ENCODE results near the gene EVA1C.
"Not testable (repeated sequence)": the region's sequence is repeated elsewhere in the genome, so short reads cannot be mapped to it uniquely, and the experiment has no call there.

The EVA1C gene

DNA sequence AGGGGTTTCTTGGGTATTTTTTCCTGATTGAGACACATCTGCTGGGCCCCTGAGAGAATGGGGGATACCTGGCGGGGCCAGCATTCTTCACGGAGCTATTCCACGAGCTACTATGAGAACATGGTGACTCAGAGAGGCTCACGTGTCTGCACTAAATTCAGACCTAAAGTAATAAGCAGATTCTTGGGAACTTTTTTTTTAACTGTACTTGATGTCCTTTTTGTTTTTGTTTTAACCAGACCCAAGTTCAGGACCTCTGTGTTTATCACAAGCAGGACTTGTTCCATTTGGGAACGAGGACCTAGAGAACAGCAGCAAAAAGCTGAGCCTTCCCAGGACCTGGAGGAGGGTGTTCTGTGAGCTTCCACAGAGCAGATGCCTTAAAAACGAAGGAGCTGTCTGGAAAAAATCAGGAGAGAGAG is 44.0 kb downstream of the EVA1C start:
- Histone ChIP-seq H3K9ac (ENCODE audit: low read depth, low read length) (no peak overlapping the region), H3K27me3 (ENCODE audit: control insufficient read depth, insufficient read depth, low read length) (no peaks in the 10 kb centered on the region), H3K4me1 (ENCODE audit: control insufficient read depth, insufficient read depth, low read length) (no peaks in the 10 kb centered on the region), H3K9me3 (ENCODE audit: control insufficient read depth, insufficient read depth, low read length) (no peaks in the 10 kb centered on the region), H3K4me3 (ENCODE audit: low read depth, low read length) (no peak overlapping the region), H3K36me3 (ENCODE audit: control insufficient read depth, insufficient read depth, low read length) (no peaks in the 10 kb centered on the region)

DNA sequence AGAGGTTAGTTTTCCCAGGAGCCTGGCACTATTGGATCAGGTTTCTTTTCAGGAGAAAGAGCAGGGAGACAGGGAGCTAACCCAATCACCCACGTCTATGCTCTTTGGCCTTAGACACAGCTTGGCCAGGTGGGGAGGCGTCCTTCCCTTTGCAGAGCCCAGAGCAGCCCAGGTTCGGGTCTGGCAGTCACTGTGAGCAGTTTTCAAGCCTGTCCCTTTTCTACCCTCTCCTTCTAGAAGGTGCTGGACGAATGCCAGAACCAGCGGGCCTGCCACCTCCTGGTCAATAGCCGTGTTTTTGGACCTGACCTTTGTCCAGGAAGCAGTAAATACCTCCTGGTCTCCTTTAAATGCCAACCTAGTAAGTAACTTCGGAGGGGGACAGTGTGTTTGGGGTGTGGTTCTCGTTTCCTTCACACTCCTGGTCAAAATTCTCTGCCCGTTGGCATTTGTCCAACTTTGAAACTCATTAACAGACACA is 44.9 kb downstream of the EVA1C start:
- H3K4me1 ChIP-seq (ENCODE audit: control insufficient read depth, insufficient read depth, low read length): no peaks in the 10 kb centered on the region
- no peak overlapping the region for H3K9ac ChIP-seq (ENCODE audit: low read depth, low read length)
- H3K4me3 ChIP-seq (ENCODE audit: low read depth, low read length): no peak overlapping the region
- H3K27me3 ChIP-seq (ENCODE audit: control insufficient read depth, insufficient read depth, low read length): no peaks in the 10 kb centered on the region
- H3K36me3 ChIP-seq (ENCODE audit: control insufficient read depth, insufficient read depth, low read length): no peaks in the 10 kb centered on the region
- H3K9me3 ChIP-seq (ENCODE audit: control insufficient read depth, insufficient read depth, low read length): no peaks in the 10 kb centered on the region

DNA sequence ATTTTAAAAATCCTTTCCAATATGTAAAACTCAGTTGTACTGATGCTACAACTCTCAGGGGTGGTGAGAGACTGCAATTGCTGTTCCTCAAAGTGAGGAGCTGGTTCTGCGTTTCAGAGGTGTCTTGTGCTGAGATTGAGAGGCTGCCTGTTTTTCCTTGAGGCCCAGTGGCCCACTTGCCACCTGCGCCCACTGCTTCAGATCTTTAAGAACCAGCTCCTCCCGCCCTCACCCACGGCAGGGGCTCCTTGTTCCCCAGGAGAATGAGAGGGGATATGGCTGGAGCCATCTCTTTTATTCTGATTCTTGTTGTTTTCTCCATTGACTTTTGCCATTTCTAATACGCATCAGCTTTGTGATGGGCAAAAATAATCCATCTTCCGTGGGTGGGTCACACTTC is 45.5 kb downstream of the EVA1C start:
- Histone ChIP-seq H3K9me3 (ENCODE audit: control insufficient read depth, insufficient read depth, low read length) (no peaks in the 10 kb centered on the region), H3K4me3 (ENCODE audit: low read depth, low read length) (no peak overlapping the region), H3K36me3 (ENCODE audit: control insufficient read depth, insufficient read depth, low read length) (no peaks in the 10 kb centered on the region), H3K4me1 (ENCODE audit: control insufficient read depth, insufficient read depth, low read length) (no peaks in the 10 kb centered on the region), H3K9ac (ENCODE audit: low read depth, low read length) (no peak overlapping the region), H3K27me3 (ENCODE audit: control insufficient read depth, insufficient read depth, low read length) (no peaks in the 10 kb centered on the region)

DNA sequence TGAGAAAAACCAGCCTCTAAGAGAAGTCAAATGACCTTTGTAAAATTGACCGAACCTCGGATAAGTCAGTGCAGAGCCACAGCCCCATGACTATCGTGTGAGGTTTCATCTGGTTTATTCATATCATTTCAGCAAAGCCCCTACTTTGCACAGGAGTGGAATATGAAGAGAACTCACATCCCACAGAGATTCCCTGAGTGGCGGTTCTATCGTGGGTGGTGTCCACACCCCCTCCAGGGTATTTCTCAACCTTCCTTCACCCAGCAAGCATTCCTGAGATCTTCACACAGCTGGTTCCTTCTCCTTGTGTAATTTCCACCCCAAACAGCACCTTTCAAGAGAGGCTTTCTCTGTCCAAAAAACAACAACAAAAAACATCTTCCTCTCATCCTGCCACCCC is 47.5 kb downstream of the EVA1C start:
- Histone ChIP-seq H3K4me1 (ENCODE audit: control insufficient read depth, insufficient read depth, low read length) (no peaks in the 10 kb centered on the region), H3K36me3 (ENCODE audit: control insufficient read depth, insufficient read depth, low read length) (no peaks in the 10 kb centered on the region), H3K27me3 (ENCODE audit: control insufficient read depth, insufficient read depth, low read length) (no peaks in the 10 kb centered on the region), H3K4me3 (ENCODE audit: low read depth, low read length) (no peak overlapping the region), H3K9me3 (ENCODE audit: control insufficient read depth, insufficient read depth, low read length) (no peaks in the 10 kb centered on the region), H3K9ac (ENCODE audit: low read depth, low read length) (no peak overlapping the region)

DNA sequence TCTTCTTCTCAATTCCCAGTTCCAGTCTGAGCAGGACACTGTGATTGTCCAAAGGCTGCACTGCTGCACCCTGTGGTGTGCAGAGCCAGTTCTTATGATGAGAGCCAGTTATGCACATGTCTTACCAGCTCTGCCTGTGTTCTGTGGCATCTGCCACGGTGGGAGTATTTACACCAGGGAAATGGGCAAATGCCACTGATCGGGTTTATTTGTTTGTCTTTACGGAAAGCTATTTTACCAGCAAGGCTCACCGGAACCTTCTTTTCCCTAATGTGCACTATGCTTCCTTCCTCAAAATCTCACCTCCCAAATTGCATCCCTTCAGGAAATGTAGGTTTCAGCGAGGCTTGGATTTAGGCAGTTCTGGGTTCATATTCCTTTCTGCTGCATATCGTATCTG is 49.0 kb downstream of the EVA1C start:
- H3K9me3 ChIP-seq (ENCODE audit: control insufficient read depth, insufficient read depth, low read length): no peaks in the 10 kb centered on the region
- no peaks in the 10 kb centered on the region for H3K4me1 ChIP-seq (ENCODE audit: control insufficient read depth, insufficient read depth, low read length)
- H3K9ac ChIP-seq (ENCODE audit: low read depth, low read length): no peak overlapping the region
- no peaks in the 10 kb centered on the region for H3K36me3 ChIP-seq (ENCODE audit: control insufficient read depth, insufficient read depth, low read length)
- H3K27me3 ChIP-seq (ENCODE audit: control insufficient read depth, insufficient read depth, low read length): no peaks in the 10 kb centered on the region
- H3K4me3 ChIP-seq (ENCODE audit: low read depth, low read length): no peak overlapping the region

DNA sequence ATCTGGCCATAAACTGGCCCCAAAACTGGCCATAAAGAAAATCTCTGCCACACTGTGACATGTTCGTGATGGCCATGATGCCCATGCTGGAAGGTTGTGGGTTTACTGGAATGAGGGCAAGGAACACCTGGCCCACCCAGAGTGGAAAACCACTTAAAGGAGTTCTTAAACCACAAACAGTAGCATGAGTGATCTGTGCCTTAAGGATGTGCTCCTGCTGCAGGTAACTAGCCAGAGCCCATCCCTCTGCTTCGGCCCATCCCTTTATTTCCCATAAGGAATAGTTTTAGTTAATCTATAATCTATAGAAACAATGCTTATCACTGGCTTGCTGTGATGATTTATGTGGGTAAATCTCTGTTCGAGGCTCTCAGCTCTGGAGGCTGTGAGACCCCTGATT is 50.1 kb downstream of the EVA1C start:
- not testable (repeated sequence) for H3K4me3 ChIP-seq (ENCODE audit: low read depth, low read length); H3K9ac ChIP-seq (ENCODE audit: low read depth, low read length); H3K9me3 ChIP-seq (ENCODE audit: control insufficient read depth, insufficient read depth, low read length); H3K36me3 ChIP-seq (ENCODE audit: control insufficient read depth, insufficient read depth, low read length); H3K27me3 ChIP-seq (ENCODE audit: control insufficient read depth, insufficient read depth, low read length); H3K4me1 ChIP-seq (ENCODE audit: control insufficient read depth, insufficient read depth, low read length)

DNA sequence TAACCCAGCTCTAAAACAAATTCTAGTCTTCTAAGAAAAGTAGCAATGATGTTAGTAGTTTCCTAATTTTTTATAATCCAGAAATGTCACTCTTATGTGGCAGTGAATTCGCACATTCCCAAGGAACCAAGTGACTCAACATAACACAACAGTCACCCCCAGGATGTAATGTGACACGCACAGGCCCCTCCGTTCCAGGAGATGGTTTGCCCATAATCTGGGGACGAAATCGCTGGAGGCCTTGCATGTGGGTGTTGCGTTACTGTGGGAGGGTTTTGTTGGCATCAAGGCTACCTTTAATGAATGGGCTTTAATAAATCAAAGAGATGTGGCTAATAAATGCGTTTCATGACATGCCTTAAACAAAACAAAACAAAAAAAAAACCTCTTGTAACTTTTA is 50.9 kb downstream of the EVA1C start:
- H3K9ac ChIP-seq (ENCODE audit: low read depth, low read length): no peak overlapping the region
- H3K4me1 ChIP-seq (ENCODE audit: control insufficient read depth, insufficient read depth, low read length): no peaks in the 10 kb centered on the region
- no peaks in the 10 kb centered on the region for H3K9me3 ChIP-seq (ENCODE audit: control insufficient read depth, insufficient read depth, low read length)
- H3K27me3 ChIP-seq (ENCODE audit: control insufficient read depth, insufficient read depth, low read length): no peaks in the 10 kb centered on the region
- no peak overlapping the region for H3K4me3 ChIP-seq (ENCODE audit: low read depth, low read length)
- H3K36me3 ChIP-seq (ENCODE audit: control insufficient read depth, insufficient read depth, low read length): no peaks in the 10 kb centered on the region

DNA sequence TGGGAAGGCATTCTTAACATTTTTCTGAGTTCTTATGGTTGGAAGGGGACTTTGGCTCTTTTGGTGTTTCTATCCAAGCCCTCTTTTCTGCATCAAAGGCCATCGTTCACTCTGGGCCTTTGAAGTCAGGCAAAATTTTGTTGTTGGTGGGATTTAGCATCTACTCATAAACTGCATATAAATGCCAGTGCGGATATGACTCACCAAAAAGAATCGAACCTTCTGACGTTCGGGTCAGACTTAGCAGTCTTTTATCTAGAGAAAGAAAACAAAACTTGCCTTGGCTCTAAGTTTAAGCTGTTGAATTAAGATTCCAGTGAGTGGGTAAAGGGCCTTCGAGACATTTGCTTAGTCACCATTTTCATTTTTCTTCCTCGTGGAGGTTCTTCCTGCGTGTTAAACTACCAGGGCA is 51.4 kb downstream of the EVA1C start:
- no peak overlapping the region for H3K4me3 ChIP-seq (ENCODE audit: low read depth, low read length)
- H3K9me3 ChIP-seq (ENCODE audit: control insufficient read depth, insufficient read depth, low read length): no peaks in the 10 kb centered on the region
- H3K4me1 ChIP-seq (ENCODE audit: control insufficient read depth, insufficient read depth, low read length): no peaks in the 10 kb centered on the region
- H3K27me3 ChIP-seq (ENCODE audit: control insufficient read depth, insufficient read depth, low read length): no peaks in the 10 kb centered on the region
- H3K36me3 ChIP-seq (ENCODE audit: control insufficient read depth, insufficient read depth, low read length): no peaks in the 10 kb centered on the region
- H3K9ac ChIP-seq (ENCODE audit: low read depth, low read length): no peak overlapping the region

DNA sequence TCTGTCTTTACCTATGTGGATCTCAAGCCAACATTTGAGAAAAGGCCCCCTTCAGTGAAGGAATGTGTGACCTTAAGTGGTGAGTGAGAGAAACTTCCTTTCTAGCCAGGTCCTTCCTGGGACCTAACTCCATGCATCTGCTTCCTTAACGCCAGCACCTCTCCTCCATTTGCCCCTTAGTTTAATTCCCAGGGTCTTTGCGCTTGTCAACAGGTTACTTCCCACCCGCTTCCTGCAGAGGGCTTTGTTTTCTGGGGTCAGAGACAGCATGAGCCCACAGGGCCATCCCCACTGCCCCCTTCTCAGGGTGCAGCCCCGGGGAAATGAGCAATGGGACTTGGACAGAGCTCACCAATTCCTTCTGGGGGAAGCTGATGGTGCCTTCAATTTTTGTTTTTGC is 54.8 kb downstream of the EVA1C start:
- no peaks in the 10 kb centered on the region for H3K9me3 ChIP-seq (ENCODE audit: control insufficient read depth, insufficient read depth, low read length)
- H3K4me1 ChIP-seq (ENCODE audit: control insufficient read depth, insufficient read depth, low read length): no peaks in the 10 kb centered on the region
- H3K36me3 ChIP-seq (ENCODE audit: control insufficient read depth, insufficient read depth, low read length): no peaks in the 10 kb centered on the region
- H3K27me3 ChIP-seq (ENCODE audit: control insufficient read depth, insufficient read depth, low read length): no peaks in the 10 kb centered on the region
- H3K9ac ChIP-seq (ENCODE audit: low read depth, low read length): no peak overlapping the region
- H3K4me3 ChIP-seq (ENCODE audit: low read depth, low read length): no peak overlapping the region

DNA sequence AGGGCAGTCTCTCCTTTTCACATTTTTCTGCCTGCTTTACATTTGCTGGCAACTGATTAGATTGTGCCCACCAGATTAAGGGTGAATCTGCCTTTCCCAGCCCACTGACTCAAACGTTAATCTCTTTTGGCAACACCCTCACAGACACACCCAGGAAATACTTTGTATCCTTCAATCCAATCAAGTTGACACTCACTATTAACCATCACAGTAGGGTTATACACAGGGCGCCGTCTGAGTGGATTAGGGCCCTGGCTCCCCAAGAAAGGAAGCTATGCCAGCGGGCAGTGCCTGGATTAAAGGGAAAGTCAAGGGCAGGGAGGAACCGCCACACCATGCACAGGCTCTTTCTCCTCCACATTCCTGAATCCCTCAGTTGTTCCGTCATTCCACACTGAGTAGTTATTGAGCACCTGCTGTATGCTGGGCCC is 56.2 kb downstream of the EVA1C start:
- Histone ChIP-seq H3K4me1 (ENCODE audit: control insufficient read depth, insufficient read depth, low read length) (no peaks in the 10 kb centered on the region), H3K4me3 (ENCODE audit: low read depth, low read length) (no peak overlapping the region), H3K36me3 (ENCODE audit: control insufficient read depth, insufficient read depth, low read length) (no peaks in the 10 kb centered on the region), H3K9ac (ENCODE audit: low read depth, low read length) (no peak overlapping the region), H3K9me3 (ENCODE audit: control insufficient read depth, insufficient read depth, low read length) (no peaks in the 10 kb centered on the region), H3K27me3 (ENCODE audit: control insufficient read depth, insufficient read depth, low read length) (no peaks in the 10 kb centered on the region)

DNA sequence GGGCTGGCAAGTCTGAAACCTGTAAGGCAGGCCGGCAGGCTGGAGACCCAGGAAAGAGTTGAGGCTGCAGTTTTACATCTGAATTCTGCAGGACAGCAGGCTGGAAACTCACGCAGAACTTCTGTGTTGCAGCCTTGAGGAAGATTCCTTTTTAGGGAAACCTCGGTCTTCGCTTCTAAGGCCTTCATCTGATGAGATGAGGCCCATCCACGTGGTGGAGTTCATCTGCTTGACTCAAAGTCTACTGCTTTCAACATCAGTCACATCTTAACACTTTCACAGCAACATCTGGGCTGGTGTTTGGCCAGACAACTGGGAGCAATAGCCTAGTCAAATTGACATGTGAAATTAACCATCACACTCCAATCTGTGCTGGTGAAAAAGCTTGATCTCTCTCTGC is 57.1 kb downstream of the EVA1C start:
- H3K36me3 ChIP-seq (ENCODE audit: control insufficient read depth, insufficient read depth, low read length): no peaks in the 10 kb centered on the region
- H3K9me3 ChIP-seq (ENCODE audit: control insufficient read depth, insufficient read depth, low read length): no peaks in the 10 kb centered on the region
- H3K9ac ChIP-seq (ENCODE audit: low read depth, low read length): no peak overlapping the region
- H3K4me3 ChIP-seq (ENCODE audit: low read depth, low read length): no peak overlapping the region
- no peaks in the 10 kb centered on the region for H3K27me3 ChIP-seq (ENCODE audit: control insufficient read depth, insufficient read depth, low read length)
- no peaks in the 10 kb centered on the region for H3K4me1 ChIP-seq (ENCODE audit: control insufficient read depth, insufficient read depth, low read length)

DNA sequence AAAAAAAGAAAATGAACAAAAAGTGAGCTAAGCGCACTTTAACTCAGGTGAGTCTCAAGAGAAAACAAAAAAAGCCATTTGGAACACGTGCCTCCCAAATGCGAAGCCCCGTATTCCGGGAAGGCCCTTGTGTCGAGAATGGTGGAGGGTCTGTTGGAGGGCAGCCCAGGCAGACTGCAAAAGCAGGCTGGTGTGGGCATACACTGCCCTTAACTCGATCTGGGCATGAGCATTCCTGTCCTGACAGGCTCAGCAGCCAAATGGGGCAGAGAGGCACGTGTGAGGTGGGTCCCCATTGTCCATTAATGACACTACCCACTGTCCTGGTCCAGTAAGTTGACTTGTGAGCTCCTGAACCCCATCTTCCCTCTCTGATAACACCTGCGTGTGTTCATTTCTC is 57.7 kb downstream of the EVA1C start:
- no peak overlapping the region for H3K9ac ChIP-seq (ENCODE audit: low read depth, low read length)
- H3K4me1 ChIP-seq (ENCODE audit: control insufficient read depth, insufficient read depth, low read length): no peaks in the 10 kb centered on the region
- H3K27me3 ChIP-seq (ENCODE audit: control insufficient read depth, insufficient read depth, low read length): no peaks in the 10 kb centered on the region
- no peaks in the 10 kb centered on the region for H3K36me3 ChIP-seq (ENCODE audit: control insufficient read depth, insufficient read depth, low read length)
- H3K4me3 ChIP-seq (ENCODE audit: low read depth, low read length): no peak overlapping the region
- no peaks in the 10 kb centered on the region for H3K9me3 ChIP-seq (ENCODE audit: control insufficient read depth, insufficient read depth, low read length)

Data from iPS-15b (cell line).